Suprapubic skin (tissue), 3 donors: ENCODE measurements around the gene CRYM.

Experiments
- EP300 ChIP-seq: sonication (generic); formaldehyde crosslinking; IDR thresholded peaks from one replicate; pipeline ENCODE4 v1.6.1; 2017; ENCODE audit warnings: antibody characterized with exemption
- TF ChIP-seq, protein P1 (sequence below), 2 donors: fragments of 200-600 bp in 1 of 2; fragments of 450-650 bp in 1 of 2; sonication (generic) in 1 of 2; IDR thresholded peaks; one replicate each; pipeline ENCODE4 v1.5.1; 2016 to 2019; ENCODE audit warnings: antibody characterized with exemption in 2 of 2, mild to moderate bottlenecking in 1 of 2, moderate library complexity in 1 of 2

DNA sequence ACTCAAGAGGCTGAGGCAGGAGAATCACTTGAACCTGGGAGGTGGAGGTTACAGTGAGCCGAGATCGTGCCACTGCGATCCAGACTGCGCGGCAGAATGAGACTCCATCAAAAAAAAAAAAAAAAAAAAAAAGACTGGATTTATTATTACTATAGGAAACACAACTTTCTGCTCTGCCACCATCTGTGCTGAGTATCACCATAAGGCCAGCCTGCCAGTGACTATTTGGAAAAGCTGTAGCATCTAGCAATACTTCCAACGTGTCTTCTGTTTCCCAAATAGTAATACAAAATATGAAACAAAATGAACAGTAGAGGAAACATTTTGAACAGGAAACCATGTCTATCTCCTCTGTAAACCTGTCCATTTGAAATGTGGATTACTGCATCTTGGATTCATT is 43.6 kb upstream of the CRYM start:
- TF ChIP-seq, protein P1, sequence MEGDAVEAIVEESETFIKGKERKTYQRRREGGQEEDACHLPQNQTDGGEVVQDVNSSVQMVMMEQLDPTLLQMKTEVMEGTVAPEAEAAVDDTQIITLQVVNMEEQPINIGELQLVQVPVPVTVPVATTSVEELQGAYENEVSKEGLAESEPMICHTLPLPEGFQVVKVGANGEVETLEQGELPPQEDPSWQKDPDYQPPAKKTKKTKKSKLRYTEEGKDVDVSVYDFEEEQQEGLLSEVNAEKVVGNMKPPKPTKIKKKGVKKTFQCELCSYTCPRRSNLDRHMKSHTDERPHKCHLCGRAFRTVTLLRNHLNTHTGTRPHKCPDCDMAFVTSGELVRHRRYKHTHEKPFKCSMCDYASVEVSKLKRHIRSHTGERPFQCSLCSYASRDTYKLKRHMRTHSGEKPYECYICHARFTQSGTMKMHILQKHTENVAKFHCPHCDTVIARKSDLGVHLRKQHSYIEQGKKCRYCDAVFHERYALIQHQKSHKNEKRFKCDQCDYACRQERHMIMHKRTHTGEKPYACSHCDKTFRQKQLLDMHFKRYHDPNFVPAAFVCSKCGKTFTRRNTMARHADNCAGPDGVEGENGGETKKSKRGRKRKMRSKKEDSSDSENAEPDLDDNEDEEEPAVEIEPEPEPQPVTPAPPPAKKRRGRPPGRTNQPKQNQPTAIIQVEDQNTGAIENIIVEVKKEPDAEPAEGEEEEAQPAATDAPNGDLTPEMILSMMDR (IDR thresholded peaks at IDR 0.05): no peak
- no peak for TF ChIP-seq EP300
